OCI-LY1 (cell line): ENCODE measurements around the gene FRS2.

ENCODE experiments used
- H2AFZ ChIP-seq: fragments of 200-600 bp; sonication (generic), shearing (Covaris generic); 2 replicates; pipeline ENCODE4 v1.6.0; 2014; ENCODE audit warnings: antibody characterized with exemption, mild to moderate bottlenecking, low read length
- H3F3A ChIP-seq: fragments of 200-600 bp; sonication (generic), shearing (Covaris generic); 2 replicates; pipeline ENCODE4 v1.6.0; 2014; ENCODE audit warnings: mild to moderate bottlenecking, antibody characterized with exemption, low read length, moderate library complexity; ENCODE audit not compliant: insufficient read depth
- H3K27ac ChIP-seq: fragments of 200-600 bp; sonication (generic); 2 replicates; pipeline ENCODE4 v1.5.1; 2014; ENCODE audit warnings: low read length, mixed run types, mild to moderate bottlenecking, low read depth; ENCODE audit not compliant: poor library complexity, severe bottlenecking
- H3K27me3 ChIP-seq: fragments of 200-600 bp; sonication (generic); 2 replicates; pipeline ENCODE4 v1.6.0; 2014; ENCODE audit warnings: antibody characterized with exemption, mild to moderate bottlenecking, low read length, moderate library complexity; ENCODE audit not compliant: insufficient read depth
- H3K36me3 ChIP-seq: fragments of 200-600 bp; sonication (generic); 2 replicates; pipeline ENCODE4 v1.6.1; 2014; ENCODE audit warnings: mild to moderate bottlenecking, antibody characterized with exemption, low read length, moderate library complexity, mixed read lengths; ENCODE audit not compliant: insufficient read depth
- H3K4me1 ChIP-seq: fragments of 200-600 bp; sonication (generic); 2 replicates; pipeline ENCODE4 v1.5.1; 2014; ENCODE audit warnings: mild to moderate bottlenecking, low read length, moderate library complexity; ENCODE audit not compliant: insufficient read depth, severe bottlenecking
- H3K4me2 ChIP-seq: fragments of 200-600 bp; sonication (generic), shearing (Covaris generic); 2 replicates; pipeline ENCODE4 v1.6.1; 2014; ENCODE audit warnings: low read length
- H3K4me3 ChIP-seq: fragments of 200-600 bp; sonication (generic); 2 replicates; pipeline ENCODE4 v1.5.1; 2014; ENCODE audit warnings: low read length, low read depth, mild to moderate bottlenecking, mixed read lengths; ENCODE audit not compliant: poor library complexity, severe bottlenecking
- H3K79me2 ChIP-seq: fragments of 200-600 bp; shearing (Covaris generic); 2 replicates; pipeline ENCODE4 v1.6.1; 2016; ENCODE audit warnings: mixed run types, low read length, mixed read lengths; ENCODE audit not compliant: insufficient read depth
- H3K9ac ChIP-seq: fragments of 200-600 bp; sonication (generic), shearing (Covaris generic); 2 replicates; pipeline ENCODE4 v1.6.1; 2014; ENCODE audit warnings: mild to moderate bottlenecking, low read length, mixed read lengths
- H3K9me2 ChIP-seq: fragments of 200-600 bp; sonication (generic), shearing (Covaris generic); 2 replicates; pipeline ENCODE4 v1.6.1; 2014; ENCODE audit warnings: low read depth, mild to moderate bottlenecking, low read length, mixed read lengths
- H3K9me3 ChIP-seq: fragments of 200-600 bp; shearing (Covaris generic); 2 replicates; pipeline ENCODE4 v1.6.1; 2014; ENCODE audit warnings: low read length, mixed read lengths
- H4K20me1 ChIP-seq: fragments of 200-600 bp; sonication (generic), shearing (Covaris generic); 2 replicates; pipeline ENCODE4 v1.6.0; 2016; ENCODE audit warnings: mild to moderate bottlenecking, low read length; ENCODE audit not compliant: insufficient read depth
- CTCF ChIP-seq: fragments of 200-600 bp; sonication (generic), shearing (Covaris generic); IDR thresholded peaks from 2 replicates; pipeline ENCODE4 v1.5.1; 2017; ENCODE audit warnings: mild to moderate bottlenecking, antibody characterized with exemption, low read length, moderate library complexity, mixed read lengths
- EZH2 ChIP-seq: fragments of 200-600 bp; sonication (generic), shearing (Covaris generic); IDR thresholded peaks from 2 replicates; pipeline ENCODE4 v1.8.0; 2017; ENCODE audit warnings: borderline replicate concordance, mixed run types, mild to moderate bottlenecking, antibody characterized with exemption, low read length, moderate library complexity, mixed read lengths

The FRS2 gene

GRCh38 chr12:69580074-69580473, 109.9 kb downstream of the FRS2 start:
- H3K27me3 ChIP-seq: no peaks in the 10 kb centered on the region
- no peak overlapping the region for H3K4me2 ChIP-seq
- H3K9me3 ChIP-seq: no peaks in the 10 kb centered on the region
- no peak overlapping the region for H3K9ac ChIP-seq
- no peaks in the 10 kb centered on the region for H3K79me2 ChIP-seq
- H3K4me3 ChIP-seq: no peak overlapping the region
- no peaks in the 10 kb centered on the region for H3K9me2 ChIP-seq
- TF ChIP-seq EZH2 (no peak), CTCF (no peak)
- peaks cover 5% of the 10 kb centered on the region; the same call in 1 of the 2 replicates for H3F3A ChIP-seq
- H3K36me3 ChIP-seq: peaks cover 7% of the 10 kb centered on the region
- peaks cover 24% of the 10 kb centered on the region for H3K4me1 ChIP-seq
- no peaks in the 10 kb centered on the region for H4K20me1 ChIP-seq
- no peak overlapping the region for H2AFZ ChIP-seq
- H3K27ac ChIP-seq: no peak overlapping the region

GRCh38 chr12:69583203-69583602, 113.0 kb downstream of the FRS2 start:
- Histone ChIP-seq H3K79me2 (peaks cover 13% of the 10 kb centered on the region), H3K36me3 (peaks cover 27% of the 10 kb centered on the region), H3K4me3 (no peak overlapping the region), H3K9ac (no peak overlapping the region), H3K4me2 (no peak overlapping the region), H3F3A (no peaks in the 10 kb centered on the region; the same call in 1 of the 2 replicates), H3K9me2 (no peaks in the 10 kb centered on the region), H3K4me1 (peaks cover 30% of the 10 kb centered on the region), H3K27ac (no peak overlapping the region), H3K27me3 (no peaks in the 10 kb centered on the region), H3K9me3 (no peaks in the 10 kb centered on the region), H4K20me1 (no peaks in the 10 kb centered on the region), H2AFZ (no peak overlapping the region)
- TF ChIP-seq CTCF (no peak), EZH2 (no peak)

GRCh38 chr12:69585189-69586062, 115.2 kb downstream of the FRS2 start, which contains the start of gene CCT2:
TSS of gene CCT2 (plus strand) at chr12:69585459. CDS start at chr12:69585522, 63 bp downstream.
- Histone ChIP-seq H4K20me1 (no peaks in the 10 kb centered on the region), H3K9me2 (no peaks in the 10 kb centered on the region), H3K4me2 (peak within 1 kb of the TSS; percentile 99), H3K36me3 (peaks cover 49% of the 10 kb centered on the region), H3F3A (no peaks in the 10 kb centered on the region; the same call in 1 of the 2 replicates), H3K4me1 (peaks cover 18% of the 10 kb centered on the region), H3K79me2 (peaks cover 17% of the 10 kb centered on the region), H2AFZ (peak within 1 kb of the TSS; percentile 98), H3K27me3 (no peaks in the 10 kb centered on the region), H3K4me3 (peak within 1 kb of the TSS; percentile 97), H3K9ac (peak within 1 kb of the TSS; percentile 97), H3K9me3 (no peaks in the 10 kb centered on the region), H3K27ac (peak within 1 kb of the TSS; percentile 71)
- TF ChIP-seq EZH2 (no peak), CTCF (peak; percentile 28; the same call in 1 of the 2 replicates)
